Loucy (cell line): ENCODE data around the gene DEDD.

Experiments used
- H2AFZ ChIP-seq: fragments of 200-600 bp; sonication (generic); 2 replicates; pipeline ENCODE4 v1.6.0; 2016; ENCODE audit warnings: antibody characterized with exemption, mild to moderate bottlenecking, low read length, moderate library complexity
- H3F3A ChIP-seq: fragments of 200-600 bp; 2 replicates; pipeline ENCODE4 v1.6.0; 2016; ENCODE audit warnings: antibody characterized with exemption, low read depth, mild to moderate bottlenecking
- H3K27me3 ChIP-seq: fragments of 200-600 bp; sonication (generic); 2 replicates; pipeline ENCODE4 v1.6.1; 2014; ENCODE audit warnings: low read length, mild to moderate bottlenecking; ENCODE audit not compliant: insufficient read depth, poor library complexity, severe bottlenecking
- H3K36me3 ChIP-seq: fragments of 200-600 bp; sonication (generic); 2 replicates; pipeline ENCODE4 v1.6.1; 2016; ENCODE audit warnings: low read length; ENCODE audit not compliant: insufficient read depth
- H3K4me1 ChIP-seq: fragments of 200-600 bp; sonication (generic); 2 replicates; pipeline ENCODE4 v1.5.1; 2014; ENCODE audit warnings: low read length, mild to moderate bottlenecking; ENCODE audit not compliant: insufficient read depth, poor library complexity, severe bottlenecking
- H3K4me2 ChIP-seq: fragments of 200-600 bp; sonication (generic); 2 replicates; pipeline ENCODE4 v1.6.0; 2014; ENCODE audit warnings: antibody characterized with exemption, low read length, low read depth, mild to moderate bottlenecking; ENCODE audit not compliant: poor library complexity, severe bottlenecking
- H3K4me3 ChIP-seq: fragments of 200-600 bp; sonication (generic); 2 replicates; pipeline ENCODE4 v1.5.1; 2014; ENCODE audit warnings: low read length, mild to moderate bottlenecking, mixed read lengths; ENCODE audit not compliant: poor library complexity, severe bottlenecking
- H3K79me2 ChIP-seq: fragments of 200-600 bp; sonication (generic); 2 replicates; pipeline ENCODE4 v1.6.1; 2014; ENCODE audit warnings: low read length; ENCODE audit not compliant: insufficient read depth
- H3K9ac ChIP-seq: fragments of 200-600 bp; sonication (generic); 2 replicates; pipeline ENCODE4 v1.6.0; 2014; ENCODE audit warnings: mild to moderate bottlenecking, low read depth, low read length, moderate library complexity; ENCODE audit not compliant: poor library complexity, severe bottlenecking
- H3K9me2 ChIP-seq: fragments of 200-600 bp; sonication (generic); replicated peaks from 2 replicates; pipeline ENCODE4 v1.6.1; 2016; ENCODE audit warnings: low read depth, low read length, mixed read lengths
- H3K9me3 ChIP-seq: fragments of 200-600 bp; sonication (generic); 2 replicates; pipeline ENCODE4 v1.6.1; 2014; ENCODE audit warnings: mild to moderate bottlenecking, antibody characterized with exemption, low read length, low read depth; ENCODE audit not compliant: insufficient read depth
- H4K20me1 ChIP-seq: fragments of 200-600 bp; sonication (generic); 2 replicates; pipeline ENCODE4 v1.6.0; 2014; ENCODE audit warnings: antibody characterized with exemption, low read length, mild to moderate bottlenecking; ENCODE audit not compliant: insufficient read depth, poor library complexity, severe bottlenecking
- CTCF ChIP-seq: fragments of 200-600 bp; sonication (generic); conservative IDR thresholded peaks from 2 replicates; pipeline ENCODE4 v1.5.1; 2014; ENCODE audit warnings: mild to moderate bottlenecking, antibody characterized with exemption, low read length
- EZH2phosphoT487 ChIP-seq: fragments of 200-600 bp; IDR thresholded peaks from 2 replicates; pipeline ENCODE4 v1.6.1; 2018; ENCODE audit warnings: antibody characterized with exemption, mild to moderate bottlenecking, moderate library complexity, borderline replicate concordance

Gene DEDD

DNA sequence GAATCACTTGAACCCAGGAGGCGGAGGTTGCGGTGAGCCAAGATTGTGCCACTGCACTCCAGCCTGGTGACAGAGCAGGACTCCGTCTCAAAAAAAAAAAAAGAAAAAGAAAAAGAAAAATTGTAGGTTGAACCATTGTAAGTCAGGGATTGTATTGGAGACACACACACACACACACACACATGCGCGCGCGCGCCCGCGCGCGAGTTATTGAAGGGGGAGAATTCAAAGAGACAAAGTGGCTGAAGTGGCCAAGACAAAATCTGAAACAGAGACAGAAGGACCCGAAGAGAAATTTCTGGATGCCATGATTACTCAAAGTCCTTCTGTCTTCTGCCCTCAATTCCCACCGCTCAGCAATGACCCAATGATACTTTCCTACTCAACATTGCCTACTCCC is 38.0 kb downstream of the DEDD start:
- Histone ChIP-seq H3K4me3 (no peak overlapping the region), H3K9me3 (no peaks in the 10 kb centered on the region), H3K9me2 (no peaks in the 10 kb centered on the region), H3K4me1 (peaks cover 3% of the 10 kb centered on the region), H4K20me1 (no peaks in the 10 kb centered on the region), H2AFZ (no peak overlapping the region), H3K36me3 (peaks cover 5% of the 10 kb centered on the region; the same call in 1 of the 2 replicates), H3K79me2 (no peaks in the 10 kb centered on the region), H3K9ac (no peak overlapping the region), H3K27me3 (no peaks in the 10 kb centered on the region), H3F3A (no peaks in the 10 kb centered on the region), H3K4me2 (no peak overlapping the region)
- TF ChIP-seq EZH2phosphoT487 (no peak), CTCF (no peak)

DNA sequence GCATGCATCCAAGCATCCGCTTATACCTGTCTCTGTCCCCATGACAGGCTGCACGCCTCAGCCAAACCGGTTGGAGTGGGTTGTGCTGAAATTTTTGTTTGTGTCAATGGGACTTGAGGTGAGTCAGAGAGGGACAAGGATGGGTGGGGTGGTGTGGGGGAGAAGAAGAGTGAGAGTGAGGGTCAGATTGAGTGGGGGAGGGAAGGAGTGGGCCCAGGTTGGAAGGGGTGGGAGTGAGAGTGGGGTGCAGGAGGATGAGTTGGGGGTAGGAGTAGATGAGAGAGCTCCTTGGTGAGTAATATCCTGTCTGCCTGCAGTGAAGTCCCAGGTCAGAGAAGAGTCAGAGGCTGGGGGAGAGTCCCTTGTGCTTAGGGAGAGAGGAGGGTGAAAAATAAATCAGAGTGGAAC is 39.8 kb downstream of the DEDD start:
- peaks cover 3% of the 10 kb centered on the region for H3K4me1 ChIP-seq
- no peak overlapping the region for H2AFZ ChIP-seq
- H3K4me3 ChIP-seq: no peak overlapping the region
- no peak overlapping the region for H3K9ac ChIP-seq
- no peaks in the 10 kb centered on the region for H3K36me3 ChIP-seq
- no peaks in the 10 kb centered on the region for H4K20me1 ChIP-seq
- no peaks in the 10 kb centered on the region for H3K9me3 ChIP-seq
- H3K27me3 ChIP-seq: no peaks in the 10 kb centered on the region
- H3F3A ChIP-seq: no peaks in the 10 kb centered on the region
- no peak overlapping the region for H3K4me2 ChIP-seq
- no peak for TF ChIP-seq EZH2phosphoT487
- no peak for TF ChIP-seq CTCF
- no peaks in the 10 kb centered on the region for H3K79me2 ChIP-seq
- no peaks in the 10 kb centered on the region for H3K9me2 ChIP-seq

DNA sequence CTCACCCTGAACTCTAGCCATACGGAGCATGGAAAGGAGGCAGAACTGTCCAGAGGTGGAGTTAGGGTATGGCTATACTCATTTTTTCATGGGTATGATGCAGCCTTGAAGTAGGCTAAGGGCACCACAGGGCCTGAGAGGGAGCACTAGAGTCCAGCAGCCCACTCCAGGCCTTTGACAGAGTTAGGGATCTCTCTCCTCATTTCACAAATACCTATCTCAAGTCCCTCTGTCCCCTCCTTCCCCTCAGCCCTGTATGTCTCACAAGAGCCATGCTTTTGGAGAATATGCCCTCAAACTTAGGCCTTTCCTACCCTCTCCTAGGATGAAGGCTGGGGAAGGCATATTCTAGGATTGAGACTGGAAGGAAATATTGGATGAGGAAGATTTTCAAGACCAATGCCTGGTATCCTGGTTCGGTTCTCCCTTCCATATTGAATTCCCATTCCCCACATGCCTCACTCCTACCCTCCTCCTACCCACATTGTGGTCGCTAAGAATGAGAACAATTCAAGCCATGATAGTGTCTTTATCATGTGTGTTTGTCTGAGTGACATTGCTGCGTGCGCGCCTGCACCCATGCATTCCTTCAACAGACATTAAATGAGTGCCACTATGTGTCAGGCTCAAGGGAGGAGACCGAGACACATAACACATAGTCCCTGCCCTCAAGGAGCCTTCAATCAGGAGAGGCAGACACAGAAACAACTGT is 40.5 kb downstream of the DEDD start:
- H3K9ac ChIP-seq: no peak overlapping the region
- H3K4me1 ChIP-seq: no peaks in the 10 kb centered on the region
- H3K4me2 ChIP-seq: no peak overlapping the region
- H3K4me3 ChIP-seq: no peak overlapping the region
- no peaks in the 10 kb centered on the region for H3K79me2 ChIP-seq
- H4K20me1 ChIP-seq: no peaks in the 10 kb centered on the region
- no peak overlapping the region for H2AFZ ChIP-seq
- H3F3A ChIP-seq: no peaks in the 10 kb centered on the region
- H3K36me3 ChIP-seq: no peaks in the 10 kb centered on the region
- H3K9me2 ChIP-seq: no peaks in the 10 kb centered on the region
- TF ChIP-seq CTCF: no peak
- TF ChIP-seq EZH2phosphoT487: no peak
- no peaks in the 10 kb centered on the region for H3K27me3 ChIP-seq
- no peaks in the 10 kb centered on the region for H3K9me3 ChIP-seq
